Prostate gland (tissue), 2 donors: ENCODE data around the gene FIGN.

ENCODE experiments used
- POLR2A ChIP-seq: fragments of 450-650 bp; IDR thresholded peaks from one replicate; pipeline ENCODE4 v1.6.1; 2016; ENCODE audit warnings: antibody characterized with exemption, mild to moderate bottlenecking
- TF ChIP-seq, protein P1 (sequence below), 4 experiments: fragments of 200-600 bp in 2 of 4; fragments of 450-650 bp in 2 of 4; sonication (generic) in 2 of 4; IDR thresholded peaks; 1 replicate in 3 of 4; 2 replicates in 1 of 4; pipeline ENCODE4 v1.5.1; 2016 to 2019; ENCODE audit warnings: antibody characterized with exemption in 4 of 4, mild to moderate bottlenecking in 2 of 4, moderate library complexity in 2 of 4

DNA sequence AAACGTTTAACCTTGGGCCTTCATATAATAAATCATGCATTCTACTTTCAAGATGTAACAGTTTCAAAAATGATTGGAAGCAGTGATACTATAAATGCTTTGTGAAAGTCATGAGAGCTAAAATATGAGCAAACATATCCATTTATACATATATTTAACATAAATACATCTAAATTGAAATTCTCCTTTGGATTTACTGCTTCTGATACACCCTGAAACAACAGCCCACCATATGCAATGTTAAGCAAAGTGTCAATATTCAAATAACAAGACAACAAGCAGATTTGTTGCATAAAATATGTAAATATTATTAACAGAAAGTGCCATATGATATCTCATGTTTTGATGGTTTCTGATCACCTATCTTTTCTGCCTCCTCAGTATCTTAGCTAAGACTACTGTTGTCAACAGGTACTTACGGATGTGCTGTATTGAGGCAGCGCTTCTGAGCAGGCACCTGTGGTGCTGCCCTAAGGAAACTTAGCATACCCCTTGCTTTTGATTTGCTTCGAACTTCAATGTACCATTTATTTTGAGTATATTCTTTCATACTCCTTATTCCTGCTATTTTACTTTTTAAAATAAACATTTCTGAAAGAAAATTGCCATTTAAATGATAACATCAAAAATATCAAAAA is 6.1 kb downstream of the FIGN start:
- TF ChIP-seq, protein P1, sequence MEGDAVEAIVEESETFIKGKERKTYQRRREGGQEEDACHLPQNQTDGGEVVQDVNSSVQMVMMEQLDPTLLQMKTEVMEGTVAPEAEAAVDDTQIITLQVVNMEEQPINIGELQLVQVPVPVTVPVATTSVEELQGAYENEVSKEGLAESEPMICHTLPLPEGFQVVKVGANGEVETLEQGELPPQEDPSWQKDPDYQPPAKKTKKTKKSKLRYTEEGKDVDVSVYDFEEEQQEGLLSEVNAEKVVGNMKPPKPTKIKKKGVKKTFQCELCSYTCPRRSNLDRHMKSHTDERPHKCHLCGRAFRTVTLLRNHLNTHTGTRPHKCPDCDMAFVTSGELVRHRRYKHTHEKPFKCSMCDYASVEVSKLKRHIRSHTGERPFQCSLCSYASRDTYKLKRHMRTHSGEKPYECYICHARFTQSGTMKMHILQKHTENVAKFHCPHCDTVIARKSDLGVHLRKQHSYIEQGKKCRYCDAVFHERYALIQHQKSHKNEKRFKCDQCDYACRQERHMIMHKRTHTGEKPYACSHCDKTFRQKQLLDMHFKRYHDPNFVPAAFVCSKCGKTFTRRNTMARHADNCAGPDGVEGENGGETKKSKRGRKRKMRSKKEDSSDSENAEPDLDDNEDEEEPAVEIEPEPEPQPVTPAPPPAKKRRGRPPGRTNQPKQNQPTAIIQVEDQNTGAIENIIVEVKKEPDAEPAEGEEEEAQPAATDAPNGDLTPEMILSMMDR (IDR thresholded peaks at IDR 0.05), result no peak
- no peak for TF ChIP-seq POLR2A
